GM18861 (cell line): ENCODE data around the gene RSAD2.
"Not testable (repeated sequence)": the region's sequence is repeated elsewhere in the genome, so short reads cannot be mapped to it uniquely, and the experiment has no call there.

ENCODE experiments used
- ATAC-seq: cut with Tn5 transposase; IDR thresholded peaks from one replicate; pipeline ENCODE4 v1.9.1; 2021; ENCODE audit not compliant: unreplicated experiment

RSAD2 gene, protein sequence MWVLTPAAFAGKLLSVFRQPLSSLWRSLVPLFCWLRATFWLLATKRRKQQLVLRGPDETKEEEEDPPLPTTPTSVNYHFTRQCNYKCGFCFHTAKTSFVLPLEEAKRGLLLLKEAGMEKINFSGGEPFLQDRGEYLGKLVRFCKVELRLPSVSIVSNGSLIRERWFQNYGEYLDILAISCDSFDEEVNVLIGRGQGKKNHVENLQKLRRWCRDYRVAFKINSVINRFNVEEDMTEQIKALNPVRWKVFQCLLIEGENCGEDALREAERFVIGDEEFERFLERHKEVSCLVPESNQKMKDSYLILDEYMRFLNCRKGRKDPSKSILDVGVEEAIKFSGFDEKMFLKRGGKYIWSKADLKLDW

DNA sequence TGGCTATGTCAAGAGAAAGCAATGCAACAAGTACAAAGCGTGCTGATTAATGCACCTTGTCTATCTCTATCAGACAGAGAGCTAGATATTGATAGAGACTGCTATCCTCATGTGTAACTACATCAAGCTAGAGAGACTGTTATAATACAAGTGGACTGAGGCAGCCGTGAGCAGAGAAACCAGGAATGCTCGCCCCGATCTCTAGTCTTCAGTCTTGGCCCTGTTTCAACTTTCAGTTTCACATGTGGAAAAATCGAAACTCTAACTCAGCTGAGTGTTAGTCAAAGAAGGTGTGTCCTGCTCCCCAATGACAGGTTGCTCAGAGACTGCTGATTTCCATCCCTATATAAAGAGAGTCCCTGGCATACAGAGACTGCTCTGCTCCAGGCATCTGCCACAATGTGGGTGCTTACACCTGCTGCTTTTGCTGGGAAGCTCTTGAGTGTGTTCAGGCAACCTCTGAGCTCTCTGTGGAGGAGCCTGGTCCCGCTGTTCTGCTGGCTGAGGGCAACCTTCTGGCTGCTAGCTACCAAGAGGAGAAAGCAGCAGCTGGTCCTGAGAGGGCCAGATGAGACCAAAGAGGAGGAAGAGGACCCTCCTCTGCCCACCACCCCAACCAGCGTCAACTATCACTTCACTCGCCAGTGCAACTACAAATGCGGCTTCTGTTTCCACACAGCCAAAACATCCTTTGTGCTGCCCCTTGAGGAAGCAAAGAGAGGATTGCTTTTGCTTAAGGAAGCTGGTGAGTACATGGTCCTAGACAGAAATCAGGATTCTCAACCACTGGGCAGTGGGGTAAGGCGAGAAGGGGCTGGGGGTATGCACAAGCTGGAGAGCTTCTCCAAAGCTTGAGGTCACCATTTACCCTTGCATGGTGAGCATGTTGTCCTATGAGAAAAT lies at the start of gene RSAD2:
TSS of gene RSAD2 (plus strand) at position 376 of the 903 bp plus-strand sequence. CDS start at position 400, 24 bp downstream.
- ATAC-seq = peak; percentile 70

DNA sequence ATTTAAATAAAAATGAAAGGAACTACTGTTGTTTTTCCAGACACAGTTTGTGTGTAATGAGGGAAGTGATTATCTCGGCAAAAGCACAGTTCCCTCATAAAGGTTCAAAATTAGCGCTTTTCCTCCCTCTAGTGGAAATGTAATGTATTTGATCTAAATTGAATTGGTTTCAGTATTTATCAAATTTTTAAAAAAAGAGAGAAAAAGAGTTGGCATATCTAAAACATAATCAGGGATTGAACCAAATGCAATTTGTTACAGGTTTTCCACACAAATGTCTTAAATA lies 49.3 kb upstream of the RSAD2 start:
- ATAC-seq = no peak

DNA sequence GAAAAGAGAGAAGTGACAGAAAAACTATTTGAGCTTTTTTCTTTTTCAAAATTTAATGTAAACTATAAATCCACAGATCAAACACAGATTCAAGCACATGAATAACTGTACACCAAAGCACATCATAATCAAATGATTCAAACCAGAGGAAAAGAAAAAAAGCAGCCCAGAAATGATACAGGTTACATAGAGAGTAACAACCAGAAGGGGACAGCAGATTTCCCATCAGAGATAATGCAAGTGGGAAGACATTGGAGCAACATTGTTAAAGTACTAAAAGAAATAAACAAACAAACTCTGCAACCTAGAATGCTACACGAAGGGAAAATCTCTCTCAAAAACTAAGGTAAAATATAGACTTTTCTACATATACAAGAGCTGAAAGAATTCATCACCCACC lies 46.3 kb upstream of the RSAD2 start:
- no peak for ATAC-seq

DNA sequence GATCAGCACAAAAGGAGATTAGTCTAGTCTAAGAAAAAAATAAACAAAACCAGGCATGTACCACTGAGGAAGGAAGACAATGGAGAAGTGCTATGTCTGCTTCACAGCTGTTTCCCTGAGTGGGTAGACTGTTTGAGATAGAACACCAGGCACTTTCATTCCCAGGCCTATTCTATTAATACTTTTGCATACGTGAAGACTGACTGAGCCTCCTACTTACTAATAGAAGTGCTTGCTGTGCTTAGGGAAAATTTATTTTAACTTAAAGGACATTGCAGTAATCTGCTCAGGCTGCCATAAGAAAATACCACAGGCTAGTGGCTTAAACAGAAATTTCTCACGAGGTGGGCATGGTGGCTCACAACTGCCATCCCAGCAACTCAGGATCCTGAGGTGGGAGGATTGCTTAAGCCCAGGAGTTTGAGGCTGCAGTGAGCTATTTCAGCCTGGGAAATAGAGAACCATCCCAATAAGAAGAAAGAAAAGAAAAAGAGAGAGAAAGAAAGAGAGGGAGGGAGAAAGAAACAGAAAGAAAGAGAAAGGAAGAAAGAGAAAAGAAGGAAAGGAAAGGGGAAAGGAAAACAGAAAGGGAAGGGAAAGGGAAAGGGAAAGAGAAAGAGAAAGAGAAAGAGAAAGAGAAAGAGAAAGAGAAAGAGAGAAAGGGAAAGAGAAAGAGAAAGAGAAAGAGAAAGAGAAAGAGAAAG lies 44.8 kb upstream of the RSAD2 start:
- no peak for ATAC-seq

DNA sequence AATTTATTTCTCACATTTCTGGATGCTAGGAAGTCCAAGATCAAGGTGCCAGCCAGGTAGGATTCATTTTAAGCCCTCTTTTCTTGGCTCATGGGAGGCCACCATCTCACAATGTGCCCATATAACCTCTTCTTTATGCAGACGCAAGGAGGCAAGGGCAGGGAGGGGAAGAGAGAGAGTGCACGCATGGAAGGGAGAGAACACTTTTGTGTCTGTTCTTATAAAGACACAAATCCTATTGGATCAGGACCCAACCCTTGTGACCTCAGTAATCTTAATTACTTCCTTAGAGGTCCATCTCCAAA lies 44.3 kb upstream of the RSAD2 start:
- ATAC-seq = no peak

DNA sequence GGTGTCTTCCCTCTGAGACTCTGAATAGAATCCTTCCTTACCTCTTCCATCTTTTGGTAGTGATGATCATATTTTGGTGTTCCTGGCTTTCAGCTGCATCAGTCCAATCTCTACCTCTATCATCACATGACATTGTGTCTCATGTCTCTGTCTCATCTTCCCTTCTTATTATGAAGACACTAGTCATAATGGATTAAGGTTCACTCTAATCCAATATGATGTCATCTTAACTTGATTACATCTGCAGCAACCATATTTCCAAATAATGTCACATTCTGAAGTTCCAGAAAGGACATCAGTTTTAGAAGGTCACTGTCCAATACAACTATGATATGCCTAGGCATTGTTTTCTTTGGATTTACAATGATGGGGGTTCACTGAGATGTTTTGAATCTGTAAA lies 43.4 kb upstream of the RSAD2 start:
- no peak for ATAC-seq

DNA sequence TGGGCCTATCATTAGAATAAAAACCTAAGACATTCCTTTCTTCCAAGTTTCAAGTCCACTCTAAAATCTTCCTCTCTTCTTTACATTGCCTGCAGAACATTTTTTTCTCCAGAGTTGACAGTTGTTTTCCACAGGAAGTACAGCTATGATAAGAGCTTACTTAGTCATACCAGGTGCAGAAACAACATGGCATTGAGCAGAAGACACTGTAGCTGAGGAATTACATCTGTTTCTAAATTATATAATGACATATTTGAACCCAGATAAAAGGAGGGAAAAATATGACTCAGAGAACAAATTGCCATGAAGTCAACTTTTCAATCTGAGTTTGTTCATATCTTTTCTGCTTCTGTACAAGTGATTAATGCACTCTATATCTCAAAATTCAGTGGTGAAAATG lies 42.1 kb upstream of the RSAD2 start:
- no peak for ATAC-seq

DNA sequence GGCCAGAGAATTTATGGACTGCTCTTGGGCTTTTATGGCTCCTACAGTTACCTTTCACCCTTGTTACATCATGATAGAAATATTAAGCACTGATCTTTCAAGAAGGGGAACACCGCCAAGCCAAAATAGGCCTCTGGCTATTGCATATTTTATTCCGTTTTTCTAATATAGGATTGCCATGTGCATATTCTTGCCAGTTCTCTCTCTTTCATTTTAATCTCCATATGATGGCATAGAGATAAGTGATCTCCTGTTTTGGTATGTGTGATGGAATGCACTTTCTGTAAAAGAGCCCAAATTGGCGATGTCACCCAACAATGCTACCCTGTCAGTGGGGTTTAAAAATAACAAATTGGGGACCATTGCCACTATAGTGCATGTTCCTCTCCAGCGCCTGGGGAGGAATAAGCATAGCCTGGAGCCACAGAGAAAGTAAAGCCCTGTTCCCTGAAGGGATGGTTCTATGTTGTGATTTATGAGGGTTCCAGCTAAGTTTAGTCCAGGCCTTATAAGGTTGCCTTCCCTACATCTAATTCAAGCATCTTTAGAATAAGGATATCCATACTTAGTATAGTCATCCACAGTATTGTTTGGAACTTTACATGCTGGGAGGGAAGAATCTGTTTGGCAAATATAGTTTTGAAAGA lies 38.8 kb upstream of the RSAD2 start:
- no peak for ATAC-seq

DNA sequence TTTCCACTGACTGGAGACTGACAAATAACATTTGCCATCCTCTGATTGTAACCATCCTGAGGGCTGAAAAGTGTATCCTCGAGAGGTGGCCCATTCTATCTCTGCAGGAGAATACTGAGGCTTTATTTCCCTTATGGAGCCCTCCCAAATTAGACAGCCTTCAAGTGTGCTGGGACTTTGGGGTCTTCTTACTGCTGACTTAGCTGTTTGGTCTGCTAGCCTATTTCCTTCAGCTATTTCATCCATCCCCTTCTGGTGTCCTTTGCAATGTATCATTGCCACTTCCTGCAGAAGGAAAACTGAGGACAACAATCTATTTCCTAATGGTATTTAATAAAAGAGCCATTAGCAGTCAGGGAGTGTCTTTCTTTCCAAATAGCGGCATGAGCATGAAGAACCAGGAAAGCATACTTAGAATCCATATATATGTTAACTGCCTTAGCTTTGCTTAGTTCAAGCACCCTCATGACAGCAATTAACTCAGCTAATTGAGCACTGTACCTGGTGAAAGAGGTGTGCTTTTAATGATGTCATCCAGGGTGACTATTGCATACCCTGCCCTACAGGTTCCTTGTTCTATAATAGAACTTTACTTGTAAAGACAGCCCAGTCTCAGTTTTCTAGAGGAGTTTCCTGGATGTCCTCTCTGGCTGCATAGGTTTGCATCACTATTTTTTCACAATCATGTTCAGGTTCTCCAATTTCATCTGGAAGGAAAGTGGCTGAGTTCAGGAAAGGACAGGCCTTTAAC lies 35.9 kb upstream of the RSAD2 start:
- no peak for ATAC-seq

DNA sequence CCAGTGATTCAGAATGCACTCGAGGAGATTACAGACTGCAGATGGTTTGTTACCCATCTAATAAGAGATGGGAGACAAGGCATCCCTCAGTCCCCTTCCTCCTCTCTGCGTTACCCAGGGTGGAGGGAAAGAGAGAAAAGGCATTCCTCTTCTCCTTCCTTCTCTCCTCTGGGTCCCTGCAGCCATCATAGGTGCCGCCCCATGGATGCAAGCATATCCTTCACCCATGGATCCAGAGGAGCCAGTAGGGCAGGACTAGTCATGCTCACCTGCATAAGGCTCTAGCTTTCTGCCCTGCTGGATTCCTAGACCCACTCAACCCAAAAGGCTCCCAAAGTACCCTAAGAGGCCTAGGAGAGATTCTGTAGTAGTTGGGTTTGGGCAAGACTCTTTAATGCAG lies 32.3 kb upstream of the RSAD2 start:
- no peak for ATAC-seq

DNA sequence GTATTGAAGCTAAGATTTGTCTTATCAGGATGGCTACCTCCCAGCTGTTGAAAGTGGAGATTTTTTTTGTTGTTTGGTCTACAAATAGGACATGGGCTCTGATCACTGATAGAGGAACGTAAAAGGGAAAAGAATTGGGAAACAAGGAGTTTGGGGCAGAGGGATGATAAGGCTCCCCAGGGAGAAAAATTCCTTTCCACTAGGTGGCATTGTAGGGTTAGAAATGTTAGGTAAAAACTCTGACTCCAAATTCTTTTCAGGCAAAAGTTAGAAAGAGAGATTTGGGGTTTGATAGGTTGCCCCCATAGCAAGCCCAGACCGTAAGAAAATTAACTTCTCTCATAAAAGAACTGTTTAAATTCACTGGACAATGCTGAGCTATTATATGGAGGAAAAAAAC lies 31.7 kb upstream of the RSAD2 start:
- ATAC-seq = no peak

DNA sequence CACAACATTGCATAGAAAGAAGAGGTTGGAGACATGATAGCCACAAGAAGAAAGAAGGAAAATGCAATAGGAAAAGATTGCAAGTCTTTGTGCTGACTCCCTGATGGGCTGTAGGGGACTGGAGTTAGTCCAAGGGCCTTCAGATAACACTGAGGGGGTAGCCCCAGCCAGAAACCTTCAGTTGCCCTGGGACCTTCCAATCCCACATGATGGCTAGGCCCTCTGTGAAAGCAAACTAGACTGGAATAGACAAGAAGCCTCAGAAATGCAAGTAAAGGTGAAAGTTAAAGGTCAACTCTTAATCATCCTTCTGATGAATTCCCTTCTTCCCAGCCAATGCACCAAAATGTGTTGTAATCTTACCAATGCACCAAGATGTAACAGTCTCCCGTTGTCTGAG lies 31.0 kb upstream of the RSAD2 start:
- ATAC-seq = no peak

DNA sequence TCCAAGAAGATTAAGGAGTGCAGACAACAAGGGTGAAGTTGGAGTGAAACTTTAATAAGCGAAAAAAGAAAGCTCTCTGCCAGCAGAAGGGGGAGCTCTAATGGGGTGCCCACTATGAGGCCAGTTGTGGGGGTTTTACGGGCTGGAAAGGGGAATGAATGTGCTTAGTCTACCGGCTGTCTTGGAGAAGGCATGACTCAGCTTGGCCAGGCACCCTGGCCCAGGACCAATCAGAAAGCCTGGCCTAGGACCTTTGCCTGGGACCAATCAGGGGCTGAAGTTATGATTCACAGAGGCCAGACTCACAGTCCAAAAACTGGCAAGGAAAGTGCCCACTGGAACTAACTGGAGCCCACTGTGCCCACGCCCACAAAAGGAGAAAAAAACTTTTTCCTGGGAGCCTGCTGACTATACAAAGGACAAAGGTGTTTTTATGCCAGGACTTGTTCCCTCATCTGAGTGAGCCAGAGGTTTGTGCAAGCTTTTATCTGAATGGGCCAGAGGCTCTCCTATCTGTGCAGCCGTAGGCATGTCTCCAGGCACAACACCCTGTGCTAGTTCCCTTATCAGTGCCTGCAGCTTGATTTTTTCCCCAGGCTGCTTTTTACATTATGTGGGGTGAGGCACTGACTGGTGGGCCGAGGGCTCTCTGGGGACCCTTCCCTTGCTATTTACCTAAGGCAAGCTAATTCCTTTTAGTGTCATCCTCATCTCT lies 30.5 kb upstream of the RSAD2 start:
- no peak for ATAC-seq

DNA sequence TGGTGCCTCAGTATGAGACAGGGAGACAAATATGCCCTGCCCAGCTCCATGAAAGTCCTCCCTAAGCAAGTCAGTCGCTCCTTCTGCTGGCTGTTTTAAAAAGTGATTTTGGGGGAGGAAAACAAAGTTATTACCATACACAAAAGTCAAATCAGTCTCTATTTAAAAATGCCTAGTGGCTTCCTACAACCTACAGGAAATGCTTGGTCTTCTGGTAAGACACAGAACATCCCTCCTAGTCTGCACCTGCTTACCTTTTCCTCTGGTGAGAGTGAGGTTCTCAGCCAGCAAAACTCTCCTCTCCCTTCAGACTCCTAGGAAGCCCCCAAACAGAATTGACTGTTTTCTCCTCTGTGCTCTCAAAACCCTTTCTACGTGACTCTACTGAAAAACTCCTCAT lies 25.4 kb upstream of the RSAD2 start:
- no peak for ATAC-seq

DNA sequence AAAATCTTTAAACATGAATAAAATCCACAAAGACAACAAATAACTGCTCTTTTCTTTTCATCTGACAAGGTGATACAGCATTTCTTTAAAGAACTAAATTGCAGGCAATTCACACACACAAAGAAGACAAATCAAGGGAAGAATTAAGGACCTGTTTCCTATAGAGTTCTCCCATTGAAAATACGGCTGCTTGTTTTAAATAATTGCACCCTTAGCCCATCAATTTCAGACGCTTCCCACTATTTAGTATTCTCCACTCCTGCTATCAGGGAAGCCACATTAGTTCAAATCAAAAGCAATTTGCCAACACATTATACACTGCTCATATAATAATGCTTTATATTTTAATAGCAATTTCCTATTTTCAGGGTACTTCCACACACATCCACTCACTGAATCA lies 23.2 kb upstream of the RSAD2 start:
- ATAC-seq = no peak

DNA sequence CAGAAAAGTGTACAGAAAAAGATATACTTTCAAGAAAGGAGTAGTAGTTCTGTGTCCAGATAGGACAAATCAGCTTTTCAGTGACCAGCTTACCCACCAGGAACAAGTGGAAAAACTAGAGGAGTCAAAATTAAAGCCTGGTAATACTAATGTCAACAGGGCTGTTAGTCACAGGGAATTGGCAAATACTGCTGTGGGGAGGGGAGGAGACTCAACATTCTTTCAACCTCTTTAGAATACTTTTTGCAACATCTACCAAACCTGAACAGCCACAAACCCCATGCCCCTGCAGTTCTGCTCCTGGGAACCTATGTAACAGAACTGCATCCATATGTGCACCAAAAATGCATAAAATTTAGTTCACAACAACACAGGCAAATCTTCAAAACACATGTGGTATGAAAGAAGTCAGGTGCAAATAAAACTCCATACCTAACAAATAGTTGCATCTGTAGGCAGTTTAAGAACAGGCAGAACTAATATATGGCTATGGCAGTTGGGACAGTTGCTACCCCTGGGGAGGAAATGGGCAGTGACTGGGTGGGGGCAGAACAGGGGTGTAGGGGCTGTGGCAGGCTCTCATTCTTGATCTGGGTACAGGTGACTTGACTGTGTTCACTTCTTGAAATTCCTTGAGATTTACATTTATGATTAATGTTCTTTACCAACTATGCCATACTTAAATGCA lies 21.6 kb upstream of the RSAD2 start:
- ATAC-seq = no peak

DNA sequence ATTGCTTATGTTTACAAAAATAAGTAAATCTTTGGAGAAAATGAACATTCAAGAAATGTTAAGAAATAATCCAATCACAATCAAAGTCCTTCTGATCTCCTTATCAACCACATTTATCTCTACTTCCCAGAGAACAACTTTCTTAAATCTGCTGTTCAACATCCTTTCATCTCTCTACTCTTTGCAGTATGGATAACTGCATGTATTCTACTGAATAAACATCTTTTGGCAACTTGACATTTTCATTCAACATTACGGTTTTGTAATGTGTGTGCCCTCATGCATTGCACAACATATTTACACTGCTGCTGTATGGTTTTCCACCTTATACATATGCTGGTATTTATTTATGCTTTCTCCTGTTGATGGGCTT lies 21.0 kb upstream of the RSAD2 start:
- no peak for ATAC-seq

DNA sequence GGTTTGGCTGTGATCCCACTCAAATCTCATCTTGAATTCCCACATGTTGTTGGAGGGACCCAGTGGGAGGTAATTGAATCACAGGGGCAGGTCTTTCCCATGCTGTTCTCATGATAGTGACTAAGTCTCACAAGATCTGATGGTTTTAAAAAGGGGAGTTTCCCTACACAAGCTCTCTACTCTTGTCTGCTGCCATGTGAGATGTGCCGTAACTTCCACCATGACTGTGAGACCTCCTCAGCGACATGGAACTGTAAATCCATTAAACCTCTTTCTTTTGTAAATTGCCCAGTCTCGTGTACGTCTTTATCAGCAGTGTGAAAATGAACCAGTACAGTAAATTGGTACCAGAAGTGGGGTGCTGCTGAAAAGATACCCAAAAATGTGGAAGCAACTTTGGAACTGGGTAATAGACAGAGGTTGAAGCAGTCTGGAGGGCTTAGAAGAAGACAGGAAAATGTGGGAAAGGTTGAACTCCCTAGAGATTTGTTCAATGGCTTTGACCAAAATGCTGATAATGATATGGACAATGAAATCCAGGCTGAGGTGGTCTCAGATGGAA lies 19.0 kb upstream of the RSAD2 start:
- not testable (repeated sequence) for ATAC-seq

DNA sequence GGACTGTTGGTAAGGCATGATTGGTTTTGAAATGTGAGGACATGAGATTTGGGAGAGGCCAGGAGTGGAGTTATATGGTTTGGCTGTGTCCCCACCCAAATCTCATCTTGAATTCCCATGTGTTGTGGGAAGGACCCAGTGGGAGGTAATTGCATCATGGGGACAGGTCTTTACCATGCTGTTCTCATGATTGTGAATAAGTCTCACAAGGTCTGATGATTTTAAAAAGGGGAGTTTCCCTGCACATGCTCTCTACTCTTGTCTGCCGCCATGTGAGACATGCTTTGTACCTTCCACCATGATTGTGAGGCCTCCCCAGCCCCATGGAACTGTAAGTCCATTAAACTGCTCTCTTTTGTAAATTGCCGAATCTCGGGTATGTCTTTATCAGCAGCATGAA lies 17.3 kb upstream of the RSAD2 start:
- no peak for ATAC-seq
